Panc1 (cell line): ENCODE data around the gene DPYD. TPM values are rescaled to one million over a fixed set of nuclear protein-coding genes. Genes with fewer than 3 reads are reported as not detected.

Experiments used
- ATAC-seq: fragments of 200-7000 bp; cut with Tn5 transposase; 2 replicates; pipeline ENCODE4 v1.9.1; 2020; ENCODE audit warnings: mild to moderate bottlenecking, moderate library complexity
- BruUV-seq: library from RNA; stranded (reverse); fragments of 400-500 nt; replicated peaks from 2 replicates; lab custom pipeline; 2021; lab: Mats Ljungman, UMichigan
- CTCF ChIA-PET: fragments of 300-600 bp; sonication (Branson Sonifier 250); formaldehyde crosslinking; loops from one replicate; lab custom pipeline; 2022; ENCODE audit warnings: antibody characterized with exemption; lab: Charles Lee
- POLR2A ChIA-PET: fragments of 300-600 bp; sonication (Branson Sonifier 250); formaldehyde crosslinking; loops from one replicate; lab custom pipeline; 2022; ENCODE audit warnings: antibody characterized with exemption; lab: Charles Lee
- DNase-seq: peaks from one replicate; pipeline ENCODE4 v3.0.0-alpha.2; 2010; ENCODE audit warnings: low read depth, low spot score
- H3K27ac ChIP-seq: 2 replicates; pipeline ENCODE4 v1.5.1; 2011; ENCODE audit warnings: mild to moderate bottlenecking, low read length, inconsistent platforms
- H3K27me3 ChIP-seq: fragments of 200-500 bp; sonication (Bioruptor generic); 2 replicates; pipeline ENCODE4 v1.6.0; 2014; ENCODE audit warnings: low read length, inconsistent platforms; ENCODE audit not compliant: control insufficient read depth, insufficient read depth
- H3K36me3 ChIP-seq: fragments of 200-500 bp; sonication (Bioruptor generic); 2 replicates; pipeline ENCODE4 v1.5.1; 2014; ENCODE audit warnings: inconsistent platforms, mild to moderate bottlenecking, low read length, moderate library complexity; ENCODE audit not compliant: control insufficient read depth, insufficient read depth
- H3K4me1 ChIP-seq: 2 replicates; pipeline ENCODE4 v1.5.1; 2011; ENCODE audit warnings: inconsistent platforms, mild to moderate bottlenecking, low read length, moderate library complexity; ENCODE audit not compliant: control insufficient read depth, insufficient read depth
- H3K4me3 ChIP-seq, 2 experiments: 2 replicates each; pipeline ENCODE4 v1.5.1; 2011 to 2012; ENCODE audit warnings: low read depth in 2 of 2, low read length in 2 of 2, mild to moderate bottlenecking in 2 of 2, inconsistent platforms in 1 of 2, moderate library complexity in 1 of 2
- H3K9me3 ChIP-seq: fragments of 200-500 bp; sonication (Bioruptor generic); 2 replicates; pipeline ENCODE4 v1.5.1; 2014; ENCODE audit warnings: low read depth, mild to moderate bottlenecking, inconsistent platforms, low read length, moderate library complexity; ENCODE audit not compliant: control insufficient read depth, insufficient read depth
- CTCF ChIP-seq: fragments of 450-650 bp; IDR thresholded peaks from 2 replicates; pipeline ENCODE4 v1.5.1; 2017; ENCODE audit warnings: mild to moderate bottlenecking
- POLR2AphosphoS5 ChIP-seq: IDR thresholded peaks from 2 replicates; pipeline ENCODE4 v1.6.1; 2012; ENCODE audit warnings: mild to moderate bottlenecking, low read depth, low read length, moderate library complexity
- REST ChIP-seq, 2 experiments: IDR thresholded peaks; 2 replicates each; pipeline ENCODE4 v1.6.1; 2011 to 2012; ENCODE audit warnings: low read depth in 2 of 2, control low read depth in 1 of 2, low read length in 1 of 2, mild to moderate bottlenecking in 1 of 2, moderate library complexity in 1 of 2; ENCODE audit not compliant: insufficient read depth in 1 of 2
- SIN3A ChIP-seq: IDR thresholded peaks from 2 replicates; pipeline ENCODE4 v1.6.1; 2012; ENCODE audit warnings: low read depth, mild to moderate bottlenecking, low read length, moderate library complexity, borderline replicate concordance; ENCODE audit not compliant: insufficient read depth
- TCF7L2 ChIP-seq: IDR thresholded peaks from 2 replicates; pipeline ENCODE4 v1.6.1; 2011; ENCODE audit warnings: mild to moderate bottlenecking, low read depth, low read length, inconsistent platforms
- in situ Hi-C: cut with HindIII; loops from 2 replicates; pipeline ENCODE4 v1.10.0; 2016; ENCODE audit warnings: low sequenced_read_pairs, low pct_unique_long_range_greater_than_20kb
- intact Hi-C: fragments of 100-400 bp; cut with micrococcal nuclease; formaldehyde crosslinking; loops from one replicate; pipeline ENCODE4 v1.10.0; 2022; ENCODE audit not compliant: unreplicated experiment
- total RNA-seq: library from RNA; stranded (reverse); gene quantifications from one replicate; pipeline ENCODE4 v1.2.1, GENCODE V29; 2021; ENCODE audit not compliant: unreplicated experiment

The DPYD gene
- total RNA-seq, 1 experiment from 2014 or later: 2.0 TPM

GRCh38 chr1:97608272-97608671 lies 312.6 kb downstream of the DPYD start:
- in situ Hi-C loops: no loop called here

GRCh38 chr1:97603776-97604175 lies 317.1 kb downstream of the DPYD start:
- H3K4me3 ChIP-seq: no peak overlapping the region
- ChIA-PET POLR2A (no interaction called here), CTCF (no interaction called here)
- DNase-seq: no peak
- intact Hi-C loops: no loop called here
- in situ Hi-C loops: no loop called here
- H3K27me3 ChIP-seq: no peaks in the 10 kb centered on the region
- ATAC-seq: no peak
- TF ChIP-seq REST (IDR thresholded peaks at IDR 0.05; ENCODE audit: insufficient read depth in 1 of 2, low read depth in 2 of 2, low read length in 1 of 2): no peak
- TF ChIP-seq POLR2AphosphoS5: no peak
- TF ChIP-seq CTCF: no peak
- TF ChIP-seq SIN3A: no peak
- no peak for TF ChIP-seq TCF7L2
- H3K36me3 ChIP-seq: no peaks in the 10 kb centered on the region
- no peaks in the 10 kb centered on the region for H3K9me3 ChIP-seq
- BruUV-seq: no TSS peak
- H3K4me1 ChIP-seq: no peaks in the 10 kb centered on the region
- H3K27ac ChIP-seq: no peak overlapping the region

More at GRCh38 chr1:97608272-97608671, 312.6 kb downstream of the DPYD start:
- ChIA-PET CTCF (no interaction called here), POLR2A (no interaction called here)
- no peak for ATAC-seq
- Histone ChIP-seq H3K27ac (no peak overlapping the region), H3K4me3 (no peak overlapping the region), H3K9me3 (no peaks in the 10 kb centered on the region), H3K36me3 (no peaks in the 10 kb centered on the region), H3K27me3 (no peaks in the 10 kb centered on the region), H3K4me1 (no peaks in the 10 kb centered on the region)
- DNase-seq: no peak
- intact Hi-C loops: no loop called here
- no peak for TF ChIP-seq SIN3A
- BruUV-seq: no TSS peak

- in situ Hi-C loops (no loop called here), intact Hi-C loops (no loop called here)
- TF ChIP-seq TCF7L2: no peak
- no peak for TF ChIP-seq SIN3A
- TF ChIP-seq CTCF: no peak
- TF ChIP-seq REST (IDR thresholded peaks at IDR 0.05; ENCODE audit: insufficient read depth in 1 of 2, low read depth in 2 of 2, low read length in 1 of 2): no peak
- no peak for TF ChIP-seq POLR2AphosphoS5
- CTCF ChIA-PET: no interaction called here
- no TSS peak for BruUV-seq
- ATAC-seq (no peak), DNase-seq (no peak)
- Histone ChIP-seq H3K27me3 (no peaks in the 10 kb centered on the region), H3K27ac (no peak overlapping the region), H3K4me1 (no peaks in the 10 kb centered on the region), H3K4me3 (no peak overlapping the region), H3K9me3 (no peaks in the 10 kb centered on the region), H3K36me3 (no peaks in the 10 kb centered on the region)
- POLR2A ChIA-PET: no interaction called here
Observed at GRCh38 chr1:97603218-97603617, 317.6 kb downstream of the DPYD start.
